Pancreas (tissue), 10 donors: ENCODE results near the gene FAM167B. TPM values are rescaled to one million over a fixed set of nuclear protein-coding genes. Genes with fewer than 3 reads are reported as not detected.

Experiments
- ATAC-seq, 4 donors: fragments of 200-7000 bp; cut with Tn5 transposase; one replicate each; pipeline versions ENCODE4 v1.8.0 to v1.9.1; 2020; ENCODE audit warnings: mild to moderate bottlenecking in 4 of 4, moderate library complexity in 4 of 4
- DNase-seq, 6 donors: peaks; one replicate each; pipeline ENCODE4 v3.0.0-alpha.2; 2020
- FAIRE-seq: peaks from 2 replicates; lab custom pipeline; 2012; peaks lifted over from hg19 to GRCh38; lab: Jason Lieb, UNC
- H3K27ac ChIP-seq, 4 donors: fragments of 200-600 bp; sonication (generic); 1 replicate in 3 of 4; 2 replicates in 1 of 4; pipeline versions ENCODE4 v1.5.0 to v1.8.0; 2020
- H3K27me3 ChIP-seq, 4 donors: fragments of 200-600 bp; one replicate each; pipeline ENCODE4 v1.8.0; 2021
- H3K36me3 ChIP-seq, 3 donors: fragments of 200-600 bp; sonication (generic) in 1 of 3; one replicate each; pipeline versions ENCODE4 v1.5.0 to v1.8.0; 2020 to 2021
- H3K4me1 ChIP-seq, 3 donors: fragments of 200-600 bp; one replicate each; pipeline ENCODE4 v1.8.0; 2021
- H3K4me3 ChIP-seq, 4 donors: fragments of 200-600 bp; sonication (generic) in 2 of 4; one replicate each; pipeline versions ENCODE4 v1.5.0 to v1.8.0; 2020 to 2021
- H3K9me3 ChIP-seq, 4 donors: fragments of 200-600 bp; one replicate each; pipeline ENCODE4 v1.8.0; 2021
- WGBS, 2 donors: extraction: QIAGEN DNeasy Blood & Tissue Kit; methylation state at CpG; one replicate each; pipeline ENCODE4 v1.1.7; 2013; 5-methylcytosine and 5-hydroxymethylcytosine counted together
- intact Hi-C, 3 donors: fragments of 100-400 bp; cut with DNase I; formaldehyde crosslinking; loops; one replicate each; pipeline versions ENCODE4 v1.11.1 to v1.14.2; 2022
- polyA plus RNA-seq, 2 donors: library from polyadenylated mRNA; stranded (reverse); fragments of 200-250 nt; gene quantifications; one replicate each; pipeline ENCODE4 v1.2.3, GENCODE V29; 2013
- total RNA-seq, 6 donors: library from RNA; stranded (reverse); fragmentation: NEBNext Ultra II Directional in 4 of 6; extraction: Animal tissue kit (Norgen Biotek cat#: 25700) in 4 of 6; gene quantifications; one replicate each; pipeline versions ENCODE4 v1.2.1 to v1.2.4, GENCODE V29; 2021 to 2023
- TF ChIP-seq, protein P1 (sequence below), 4 donors: fragments of 200-600 bp; sonication (generic) in 3 of 4; IDR thresholded peaks; one replicate each; pipeline versions ENCODE4 v1.5.0 to v1.8.0; 2021; ENCODE audit warnings: antibody characterized with exemption in 4 of 4
- donor health status: healthy with polysubstance abuse.
- donor health status: DM: no; HTN: no; CAD: no; lungs with moderate emphysema.
- donor health status: DM: no; HTN: no; CAD: no.
- donor health status: control.
- donor health status: control.
- donor health status: Bipolar disorder and iron deficiency.
- donor health status: DM: yes; HTN: yes; CAD: no.
- donor health status: DM: no; HTN: no; CAD: no.
- donor health status: DM: no; HTN: no; CAD: no.
- donor health status: DM: yes; HTN: yes; CAD: no.

Gene FAM167B
- total and polyA plus RNA-seq, 8 donors, result 1.6 to 12.0 (median 3.5) TPM

DNA sequence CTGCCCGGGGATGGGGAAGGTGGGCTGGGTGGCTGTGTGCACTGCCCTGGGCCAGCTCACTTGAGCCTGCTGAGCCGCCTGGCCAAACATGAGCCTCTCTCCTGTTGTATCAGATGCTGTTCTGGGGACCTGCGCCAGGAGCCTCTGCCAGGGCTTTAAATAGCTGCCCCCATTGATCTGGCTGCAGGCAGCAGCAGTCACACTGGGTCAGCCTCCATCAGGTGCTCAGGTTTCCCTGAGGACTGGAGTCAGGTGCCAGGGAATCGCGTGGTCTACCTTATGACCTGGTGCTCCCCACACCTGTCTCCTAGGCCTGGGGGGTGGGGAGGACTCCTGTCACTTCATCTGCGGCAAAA is 47.3 kb upstream of the FAM167B start:
- no peak for FAIRE-seq
- peak; percentile 59 to 81 (median 72) for ATAC-seq
- Histone ChIP-seq H3K36me3 (peaks cover 0 to 11% (median 6%) of the 10 kb centered on the region in 3 donors), H3K27ac (peak overlapping the region; percentile 29 to 71 (median 56)), H3K27me3 (no peaks in the 10 kb centered on the region), H3K4me3 (peak overlapping the region in 1 of 4 donors; percentile 52), H3K4me1 (peaks cover 7 to 11% (median 10%) of the 10 kb centered on the region in 3 donors), H3K9me3 (no peaks in the 10 kb centered on the region)
- TF ChIP-seq, protein P1, sequence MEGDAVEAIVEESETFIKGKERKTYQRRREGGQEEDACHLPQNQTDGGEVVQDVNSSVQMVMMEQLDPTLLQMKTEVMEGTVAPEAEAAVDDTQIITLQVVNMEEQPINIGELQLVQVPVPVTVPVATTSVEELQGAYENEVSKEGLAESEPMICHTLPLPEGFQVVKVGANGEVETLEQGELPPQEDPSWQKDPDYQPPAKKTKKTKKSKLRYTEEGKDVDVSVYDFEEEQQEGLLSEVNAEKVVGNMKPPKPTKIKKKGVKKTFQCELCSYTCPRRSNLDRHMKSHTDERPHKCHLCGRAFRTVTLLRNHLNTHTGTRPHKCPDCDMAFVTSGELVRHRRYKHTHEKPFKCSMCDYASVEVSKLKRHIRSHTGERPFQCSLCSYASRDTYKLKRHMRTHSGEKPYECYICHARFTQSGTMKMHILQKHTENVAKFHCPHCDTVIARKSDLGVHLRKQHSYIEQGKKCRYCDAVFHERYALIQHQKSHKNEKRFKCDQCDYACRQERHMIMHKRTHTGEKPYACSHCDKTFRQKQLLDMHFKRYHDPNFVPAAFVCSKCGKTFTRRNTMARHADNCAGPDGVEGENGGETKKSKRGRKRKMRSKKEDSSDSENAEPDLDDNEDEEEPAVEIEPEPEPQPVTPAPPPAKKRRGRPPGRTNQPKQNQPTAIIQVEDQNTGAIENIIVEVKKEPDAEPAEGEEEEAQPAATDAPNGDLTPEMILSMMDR (IDR thresholded peaks at IDR 0.05), result no peak
- WGBS, 2 donors, result 17 to 21% methylated on average over 6 of the region's 6 CpGs
- peak; percentile 70 to 92 (median 84) for DNase-seq
- intact Hi-C loops, result no loop called here

DNA sequence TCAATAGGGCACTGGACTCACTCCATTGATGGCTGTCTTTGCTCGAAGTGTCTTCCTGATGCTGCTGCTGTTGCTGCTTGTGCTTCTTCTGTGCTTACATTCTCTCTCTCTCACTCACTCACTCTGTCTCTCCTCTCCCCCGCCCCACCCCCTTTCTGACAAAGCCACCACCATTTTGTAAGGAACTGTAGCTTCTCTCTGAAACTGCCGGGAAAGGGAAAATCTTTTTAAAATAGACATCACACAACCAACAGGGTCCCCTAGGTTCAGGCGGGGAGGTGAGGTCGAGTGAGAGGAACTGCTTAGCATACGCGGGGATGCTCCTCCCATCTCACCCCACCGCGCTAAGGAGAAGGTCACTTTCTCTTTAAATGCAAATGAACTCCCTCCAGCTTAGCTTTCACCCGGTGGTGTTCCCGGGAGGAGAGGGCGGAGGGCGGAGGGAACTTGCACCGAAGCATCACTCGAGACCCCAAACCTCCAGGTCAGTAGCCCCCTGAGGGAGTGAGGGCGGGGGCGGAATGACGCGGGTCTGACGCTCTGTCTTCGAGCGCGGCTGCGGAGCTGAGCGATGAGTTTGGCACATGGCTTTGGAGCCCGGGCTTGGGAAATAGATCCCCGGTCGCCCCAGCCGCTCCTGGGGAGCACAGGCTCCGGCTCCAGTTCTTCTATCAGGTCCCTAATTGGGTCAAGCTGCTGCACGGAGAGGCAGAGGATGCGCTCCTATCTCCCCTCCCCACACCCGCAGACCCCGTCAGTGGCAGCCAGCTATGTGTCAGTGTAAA is 46.6 kb upstream of the FAM167B start, which contains the start of gene CCDC28B:
TSS of gene CCDC28B (plus strand) at position 370 of the 785 bp plus-strand sequence. CDS start 1,341 bp downstream, outside the sequence.
- FAIRE-seq (no peak), ATAC-seq (peak; percentile 49 to 71 (median 60)), DNase-seq (peak; percentile 43 to 77 (median 57))
- intact Hi-C loops, result no loop called here
- H3K27ac ChIP-seq, result peak within 1 kb of the TSS; percentile 29 to 71 (median 56)
- 0 to 1% methylated on average over 29 to 34 of the region's 34 CpGs for WGBS, 2 donors
- peak within 1 kb of the TSS; percentile 26 to 67 (median 52) for H3K4me3 ChIP-seq
- no peaks in the 10 kb centered on the region for H3K27me3 ChIP-seq
- H3K9me3 ChIP-seq, result no peaks in the 10 kb centered on the region
- peaks cover 0 to 4% (median under 1%) of the 10 kb centered on the region in 3 donors for H3K36me3 ChIP-seq
- peaks cover 7 to 11% (median 10%) of the 10 kb centered on the region in 3 donors for H3K4me1 ChIP-seq
- TF ChIP-seq, protein P1 (IDR thresholded peaks at IDR 0.05), result no peak

DNA sequence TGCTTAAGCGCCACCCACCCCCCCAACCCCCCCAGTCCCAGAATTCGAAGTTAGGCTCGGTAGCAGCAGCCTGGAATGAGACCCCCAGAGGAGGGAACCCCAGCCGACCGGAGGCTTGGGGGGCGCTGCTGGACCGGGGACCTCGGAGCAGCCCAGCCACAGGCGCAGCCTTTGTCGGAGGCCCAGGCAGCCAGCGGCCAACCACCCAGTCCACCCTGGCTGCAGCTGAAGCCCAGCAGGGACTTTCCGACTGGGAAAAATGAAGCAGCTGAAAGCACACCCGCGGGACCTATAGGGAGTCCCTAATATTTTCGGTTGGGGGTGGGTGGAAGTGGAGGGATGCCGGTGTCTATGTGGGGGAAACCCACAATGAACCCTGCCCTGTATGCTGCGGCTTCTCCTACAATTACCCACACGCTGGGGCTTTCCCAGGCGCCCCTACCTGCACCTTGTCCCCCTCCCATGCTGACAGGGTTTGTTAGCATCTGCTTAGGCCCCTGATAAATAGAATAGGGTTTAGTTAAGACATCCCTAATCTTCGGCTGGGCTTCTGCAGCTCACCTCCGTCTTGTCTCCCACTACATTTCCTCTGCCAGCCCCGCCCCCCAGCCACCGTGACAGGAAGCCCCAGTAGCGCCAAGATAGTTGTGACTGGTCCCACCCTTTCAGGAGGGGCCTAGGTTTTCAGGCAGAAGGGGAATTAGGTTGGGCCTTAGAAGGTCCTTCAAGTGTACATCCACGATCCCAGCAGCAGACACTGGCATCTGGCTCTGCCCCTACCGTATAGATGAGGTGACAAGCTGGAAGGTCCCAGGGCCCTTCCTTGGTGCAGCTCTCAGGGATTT is 45.8 kb upstream of the FAM167B start:
- no peaks in the 10 kb centered on the region for H3K36me3 ChIP-seq
- TF ChIP-seq, protein P1 (IDR thresholded peaks at IDR 0.05), result no peak
- DNase-seq (peak; percentile 60 to 83 (median 73)), FAIRE-seq (no peak), ATAC-seq (peak; percentile 49 to 68 (median 58))
- H3K9me3 ChIP-seq, result no peaks in the 10 kb centered on the region
- no peaks in the 10 kb centered on the region for H3K27me3 ChIP-seq
- peak overlapping the region in 3 of 4 donors; percentile 49 to 71 (median 64) for H3K27ac ChIP-seq
- WGBS, 2 donors, result 4 to 5% methylated on average over 25 to 26 of the region's 26 CpGs
- H3K4me3 ChIP-seq, result peak overlapping the region; percentile 26 to 67 (median 52)
- peaks cover 9 to 15% (median 10%) of the 10 kb centered on the region in 3 donors for H3K4me1 ChIP-seq
- intact Hi-C loops, result no loop called here

DNA sequence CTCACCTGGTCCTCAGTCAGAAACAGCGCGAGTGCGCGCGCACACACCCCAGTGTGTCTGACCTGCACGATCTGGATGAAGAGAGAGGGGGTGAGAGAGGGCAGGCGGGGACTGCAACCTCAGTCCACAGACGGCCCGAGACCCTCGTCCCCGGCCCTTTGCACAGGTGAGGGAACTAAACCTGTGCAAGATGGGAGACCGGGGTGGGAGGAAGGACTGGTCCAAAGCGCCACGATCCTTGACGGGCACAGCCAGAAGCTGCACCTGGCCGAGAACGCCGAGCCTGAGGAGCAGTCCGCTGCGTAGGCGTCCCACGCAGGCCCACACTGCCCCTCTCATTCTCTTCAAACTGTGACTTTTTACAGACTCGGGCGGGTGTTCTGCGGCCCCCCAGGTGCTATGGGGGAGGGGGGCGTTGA is 42.1 kb upstream of the FAM167B start:
- 20% methylated on average over 19 to 26 of the region's 26 CpGs for WGBS, 2 donors
- peak in 4 of 6 donors; percentile 28 to 72 (median 58) for DNase-seq

More for the DNA sequence above, 42.1 kb upstream of the FAM167B start:
- TF ChIP-seq, protein P1 (IDR thresholded peaks at IDR 0.05), result no peak
- Histone ChIP-seq H3K9me3 (no peaks in the 10 kb centered on the region), H3K27me3 (no peaks in the 10 kb centered on the region), H3K27ac (peak overlapping the region; percentile 33 to 50 (median 42)), H3K4me3 (peak overlapping the region; percentile 32 to 77 (median 62)), H3K36me3 (no peaks in the 10 kb centered on the region), H3K4me1 (peaks cover 2 to 13% (median 3%) of the 10 kb centered on the region in 3 donors)
- no peak for FAIRE-seq
- intact Hi-C loops, result no loop called here
- ATAC-seq, result peak; percentile 6 to 20 (median 9)
